ENCODE measurements around the gene TMTC2. TPM values are rescaled to one million over a fixed set of nuclear protein-coding genes. Genes with fewer than 3 reads are reported as not detected.

TMTC2 gene
- total RNA-seq, 2 donors from 2014 or later, result 1.6 to 2.5 TPM

- Mint-ChIP-seq H3K36me3 (peaks cover 5% of the 10 kb centered on the region), H3K4me3 (no peak overlapping the region), H3K27ac (no peak overlapping the region), H3K4me1 (ENCODE audit: low read depth in 2 of 2) (no peaks in the 10 kb centered on the region), H3K9me3 (peaks cover 10% of the 10 kb centered on the region), H3K27me3 (no peaks in the 10 kb centered on the region)
- DNase-seq (ENCODE audit: low spot score) (no peak), ATAC-seq (no peak)
Measured at GRCh38 chr12:82896277-82896676, 209.6 kb downstream of the TMTC2 start.

- no peaks in the 10 kb centered on the region for H3K4me1 Mint-ChIP-seq (ENCODE audit: low read depth in 2 of 2)
- H3K36me3 Mint-ChIP-seq, result peaks cover 5% of the 10 kb centered on the region
- H3K4me3 Mint-ChIP-seq, result no peak overlapping the region
- ATAC-seq, result no peak
- H3K27me3 Mint-ChIP-seq, result no peaks in the 10 kb centered on the region
- peaks cover 10% of the 10 kb centered on the region for H3K9me3 Mint-ChIP-seq
- no peak overlapping the region for H3K27ac Mint-ChIP-seq
- DNase-seq (ENCODE audit: low spot score), result no peak
Measured at GRCh38 chr12:82896979-82897378, 210.3 kb downstream of the TMTC2 start.

- ATAC-seq, result no peak
- Mint-ChIP-seq H3K9me3 (peaks cover 10% of the 10 kb centered on the region), H3K4me1 (ENCODE audit: low read depth in 2 of 2) (no peaks in the 10 kb centered on the region), H3K4me3 (no peak overlapping the region), H3K36me3 (no peaks in the 10 kb centered on the region), H3K27me3 (no peaks in the 10 kb centered on the region), H3K27ac (no peak overlapping the region)
- DNase-seq (ENCODE audit: low spot score), result no peak
Measured at GRCh38 chr12:82898441-82898840, 211.7 kb downstream of the TMTC2 start.

GRCh38 chr12:82904219-82904790, 217.6 kb downstream of the TMTC2 start:
- ATAC-seq (no peak), DNase-seq (ENCODE audit: low spot score) (no peak)
- H3K4me3 Mint-ChIP-seq, result no peak overlapping the region
- no peaks in the 10 kb centered on the region for H3K4me1 Mint-ChIP-seq (ENCODE audit: low read depth in 2 of 2)
- H3K9me3 Mint-ChIP-seq, result no peaks in the 10 kb centered on the region
- no peaks in the 10 kb centered on the region for H3K27me3 Mint-ChIP-seq
- no peak overlapping the region for H3K27ac Mint-ChIP-seq
- no peaks in the 10 kb centered on the region for H3K36me3 Mint-ChIP-seq

- H3K4me3 Mint-ChIP-seq, result no peak overlapping the region
- ATAC-seq (no peak), DNase-seq (ENCODE audit: low spot score) (no peak)
- no peaks in the 10 kb centered on the region for H3K27me3 Mint-ChIP-seq
- no peak overlapping the region for H3K27ac Mint-ChIP-seq
- no peaks in the 10 kb centered on the region for H3K9me3 Mint-ChIP-seq
- H3K4me1 Mint-ChIP-seq (ENCODE audit: low read depth in 2 of 2), result no peaks in the 10 kb centered on the region
- no peaks in the 10 kb centered on the region for H3K36me3 Mint-ChIP-seq
Measured at GRCh38 chr12:82910246-82910893, 223.7 kb downstream of the TMTC2 start.

GRCh38 chr12:82912406-82912805, 225.7 kb downstream of the TMTC2 start:
- H3K36me3 Mint-ChIP-seq, result no peaks in the 10 kb centered on the region
- DNase-seq (ENCODE audit: low spot score), result no peak
- no peaks in the 10 kb centered on the region for H3K27me3 Mint-ChIP-seq
- no peak overlapping the region for H3K27ac Mint-ChIP-seq
- ATAC-seq, result no peak
- H3K4me1 Mint-ChIP-seq (ENCODE audit: low read depth in 2 of 2), result no peaks in the 10 kb centered on the region
- no peak overlapping the region for H3K4me3 Mint-ChIP-seq
- H3K9me3 Mint-ChIP-seq, result no peaks in the 10 kb centered on the region

GRCh38 chr12:82919388-82920054, 232.8 kb downstream of the TMTC2 start:
- H3K27ac Mint-ChIP-seq, result no peak overlapping the region
- DNase-seq (ENCODE audit: low spot score), result no peak
- H3K36me3 Mint-ChIP-seq, result no peaks in the 10 kb centered on the region
- no peak overlapping the region for H3K4me3 Mint-ChIP-seq
- ATAC-seq, result no peak
- peaks cover 3% of the 10 kb centered on the region for H3K9me3 Mint-ChIP-seq
- no peaks in the 10 kb centered on the region for H3K4me1 Mint-ChIP-seq (ENCODE audit: low read depth in 2 of 2)
- no peaks in the 10 kb centered on the region for H3K27me3 Mint-ChIP-seq

- Mint-ChIP-seq H3K27me3 (no peaks in the 10 kb centered on the region), H3K27ac (no peak overlapping the region), H3K4me3 (no peak overlapping the region), H3K4me1 (ENCODE audit: low read depth in 2 of 2) (no peaks in the 10 kb centered on the region), H3K9me3 (peaks cover 5% of the 10 kb centered on the region), H3K36me3 (no peaks in the 10 kb centered on the region)
- ATAC-seq (no peak), DNase-seq (ENCODE audit: low spot score) (no peak)
Measured at GRCh38 chr12:82923935-82924334, 237.2 kb downstream of the TMTC2 start.

GRCh38 chr12:82926630-82927029, 239.9 kb downstream of the TMTC2 start:
- Mint-ChIP-seq H3K4me3 (no peak overlapping the region), H3K27me3 (no peaks in the 10 kb centered on the region), H3K9me3 (peaks cover 9% of the 10 kb centered on the region), H3K27ac (no peak overlapping the region), H3K36me3 (no peaks in the 10 kb centered on the region), H3K4me1 (ENCODE audit: low read depth in 2 of 2) (no peaks in the 10 kb centered on the region)
- DNase-seq (ENCODE audit: low spot score), result no peak
- ATAC-seq, result no peak

GRCh38 chr12:82930301-82930700, 243.6 kb downstream of the TMTC2 start:
- no peak overlapping the region for H3K4me3 Mint-ChIP-seq
- H3K9me3 Mint-ChIP-seq, result peaks cover 7% of the 10 kb centered on the region

GRCh38 chr12:82931349-82932116, 244.8 kb downstream of the TMTC2 start:
- no peak overlapping the region for H3K27ac Mint-ChIP-seq
- peaks cover 10% of the 10 kb centered on the region for H3K9me3 Mint-ChIP-seq
- DNase-seq (ENCODE audit: low spot score) (no peak), ATAC-seq (no peak)
- H3K4me3 Mint-ChIP-seq, result no peak overlapping the region
- no peaks in the 10 kb centered on the region for H3K27me3 Mint-ChIP-seq
- no peaks in the 10 kb centered on the region for H3K36me3 Mint-ChIP-seq
- no peaks in the 10 kb centered on the region for H3K4me1 Mint-ChIP-seq (ENCODE audit: low read depth in 2 of 2)

More at GRCh38 chr12:82930301-82930700, 243.6 kb downstream of the TMTC2 start:
- H3K27ac Mint-ChIP-seq, result no peak overlapping the region
- H3K4me1 Mint-ChIP-seq (ENCODE audit: low read depth in 2 of 2), result no peaks in the 10 kb centered on the region
- ATAC-seq (no peak), DNase-seq (ENCODE audit: low spot score) (no peak)
- no peaks in the 10 kb centered on the region for H3K36me3 Mint-ChIP-seq
- H3K27me3 Mint-ChIP-seq, result no peaks in the 10 kb centered on the region

GRCh38 chr12:82937151-82937550, 250.4 kb downstream of the TMTC2 start:
- DNase-seq (ENCODE audit: low spot score), result no peak
- Mint-ChIP-seq H3K4me3 (no peak overlapping the region), H3K4me1 (ENCODE audit: low read depth in 2 of 2) (no peaks in the 10 kb centered on the region), H3K27me3 (no peaks in the 10 kb centered on the region), H3K36me3 (peaks cover 5% of the 10 kb centered on the region), H3K9me3 (peaks cover 15% of the 10 kb centered on the region), H3K27ac (no peak overlapping the region)
- no peak for ATAC-seq

GRCh38 chr12:82942521-82942920, 255.8 kb downstream of the TMTC2 start:
- no peaks in the 10 kb centered on the region for H3K27me3 Mint-ChIP-seq
- H3K4me1 Mint-ChIP-seq (ENCODE audit: low read depth in 2 of 2), result no peaks in the 10 kb centered on the region
- ATAC-seq (no peak), DNase-seq (ENCODE audit: low spot score) (no peak)
- peaks cover 5% of the 10 kb centered on the region for H3K36me3 Mint-ChIP-seq
- no peak overlapping the region for H3K27ac Mint-ChIP-seq
- no peak overlapping the region for H3K4me3 Mint-ChIP-seq
- H3K9me3 Mint-ChIP-seq, result peaks cover 11% of the 10 kb centered on the region

- H3K36me3 Mint-ChIP-seq, result peaks cover 5% of the 10 kb centered on the region
- ATAC-seq (no peak), DNase-seq (ENCODE audit: low spot score) (no peak)
- peaks cover 11% of the 10 kb centered on the region for H3K9me3 Mint-ChIP-seq
- H3K27ac Mint-ChIP-seq, result no peak overlapping the region
- no peak overlapping the region for H3K4me3 Mint-ChIP-seq
- H3K4me1 Mint-ChIP-seq (ENCODE audit: low read depth in 2 of 2), result no peaks in the 10 kb centered on the region
- no peaks in the 10 kb centered on the region for H3K27me3 Mint-ChIP-seq
Measured at GRCh38 chr12:82942991-82943401, 256.3 kb downstream of the TMTC2 start.
